Uterus (tissue), 2 donors: Measurements from ENCODE around the gene IL16.

Experiments
- POLR2A ChIP-seq, 2 donors: fragments of 450-650 bp; IDR thresholded peaks; one replicate each; pipeline ENCODE4 v1.6.1; 2016; ENCODE audit warnings: antibody characterized with exemption in 2 of 2, mild to moderate bottlenecking in 1 of 2, moderate library complexity in 1 of 2
- TF ChIP-seq, protein P1 (sequence below), 4 experiments: fragments of 200-600 bp in 2 of 4; fragments of 450-650 bp in 2 of 4; sonication (generic) in 2 of 4; IDR thresholded peaks; one replicate each; pipeline ENCODE4 v1.5.1; 2016 to 2019; ENCODE audit warnings: antibody characterized with exemption in 4 of 4, mild to moderate bottlenecking in 2 of 4, moderate library complexity in 1 of 4

DNA sequence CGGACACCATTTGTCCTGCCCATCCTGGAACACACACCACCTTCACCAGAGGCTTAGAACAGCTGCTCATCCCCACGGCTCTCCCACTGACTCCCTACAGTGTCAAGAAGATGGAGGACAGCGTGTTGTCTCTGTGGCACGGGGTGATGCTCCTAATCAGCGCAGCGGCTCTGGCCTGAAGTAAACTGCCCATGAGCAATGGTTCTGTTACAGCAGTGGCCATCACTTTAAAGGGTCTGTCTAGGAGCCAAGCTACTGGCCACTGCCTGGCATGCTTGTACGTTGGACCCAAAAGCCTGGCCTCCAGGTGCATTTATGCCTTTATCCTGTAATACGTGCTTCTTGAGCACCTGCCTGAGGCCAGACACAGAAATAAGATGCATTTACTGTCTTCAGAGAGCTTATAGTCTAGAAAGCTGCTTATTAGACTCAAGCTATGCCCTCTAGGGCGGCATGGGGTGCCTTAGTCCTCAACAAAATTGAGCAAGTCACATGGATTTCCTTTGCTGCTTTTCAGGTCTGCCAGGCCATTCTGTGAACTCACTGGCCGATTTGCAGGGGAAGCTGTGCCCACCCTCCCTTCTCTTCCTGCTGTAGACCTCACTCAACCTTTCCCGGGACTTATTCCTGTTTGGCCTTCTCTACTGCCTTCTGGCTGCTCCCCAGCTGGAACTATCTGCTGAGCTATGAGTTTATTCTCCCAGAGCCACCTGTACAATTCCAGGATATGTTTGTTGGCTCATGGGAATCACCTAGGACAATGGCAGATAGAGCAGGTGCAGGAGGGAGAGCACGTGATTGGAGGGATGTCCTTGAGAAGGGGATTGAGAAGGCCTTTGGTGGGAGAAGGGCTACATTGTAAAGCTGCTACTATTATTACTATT is 75.3 kb downstream of the IL16 start:
- TF ChIP-seq, protein P1, sequence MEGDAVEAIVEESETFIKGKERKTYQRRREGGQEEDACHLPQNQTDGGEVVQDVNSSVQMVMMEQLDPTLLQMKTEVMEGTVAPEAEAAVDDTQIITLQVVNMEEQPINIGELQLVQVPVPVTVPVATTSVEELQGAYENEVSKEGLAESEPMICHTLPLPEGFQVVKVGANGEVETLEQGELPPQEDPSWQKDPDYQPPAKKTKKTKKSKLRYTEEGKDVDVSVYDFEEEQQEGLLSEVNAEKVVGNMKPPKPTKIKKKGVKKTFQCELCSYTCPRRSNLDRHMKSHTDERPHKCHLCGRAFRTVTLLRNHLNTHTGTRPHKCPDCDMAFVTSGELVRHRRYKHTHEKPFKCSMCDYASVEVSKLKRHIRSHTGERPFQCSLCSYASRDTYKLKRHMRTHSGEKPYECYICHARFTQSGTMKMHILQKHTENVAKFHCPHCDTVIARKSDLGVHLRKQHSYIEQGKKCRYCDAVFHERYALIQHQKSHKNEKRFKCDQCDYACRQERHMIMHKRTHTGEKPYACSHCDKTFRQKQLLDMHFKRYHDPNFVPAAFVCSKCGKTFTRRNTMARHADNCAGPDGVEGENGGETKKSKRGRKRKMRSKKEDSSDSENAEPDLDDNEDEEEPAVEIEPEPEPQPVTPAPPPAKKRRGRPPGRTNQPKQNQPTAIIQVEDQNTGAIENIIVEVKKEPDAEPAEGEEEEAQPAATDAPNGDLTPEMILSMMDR (IDR thresholded peaks at IDR 0.05): no peak
- no peak for TF ChIP-seq POLR2A (IDR thresholded peaks at IDR 0.05)
